Measurements from ENCODE around the gene POC1B.

- TF ChIP-seq CTCF (IDR thresholded peaks at IDR 0.05): no peak
- no peak for TF ChIP-seq POLR2A (IDR thresholded peaks at IDR 0.05)
Measured at GRCh38 chr12:89475203-89475990, 50.5 kb downstream of the POC1B start.

Measured in body of pancreas (tissue), 4 donors.